Measurements from ENCODE around the gene DOCK8. TPM values are rescaled to one million over a fixed set of nuclear protein-coding genes. Genes with fewer than 3 reads are reported as not detected.

DOCK8 gene
- total RNA-seq, 1 experiment from 2014 or later = 0.45 TPM

Other genes with a start within 250 kb of the DOCK8 start
- 10.0 and 11.7 TPM in 2 replicates for gene WASHC1, start 185.4 kb upstream of the DOCK8 start, total RNA-seq (2014; rRNA removed; shearing (Covaris generic))
- gene FOXD4, start 96.4 kb upstream of the DOCK8 start, total RNA-seq (2014; rRNA removed; shearing (Covaris generic)) = 0.08 and 0.26 TPM in 2 replicates
- 8.6 and 10.5 TPM in 2 replicates for gene ZNG1A, start 35.8 kb upstream of the DOCK8 start, total RNA-seq (2014; rRNA removed; shearing (Covaris generic))